GM06990 (cell line): ENCODE data around the gene GSDME.

ENCODE experiments used
- DNase-seq: peaks from one replicate; pipeline ENCODE4 v3.0.0-alpha.2; 2011; ENCODE audit not compliant: insufficient read length; ENCODE audit errors: extremely low read depth
- H3K27me3 ChIP-seq: replicated peaks from 2 replicates; pipeline ENCODE4 v1.6.0; 2011; ENCODE audit warnings: low read length; ENCODE audit not compliant: control insufficient read depth, insufficient read depth
- H3K36me3 ChIP-seq: 2 replicates; pipeline ENCODE4 v1.5.1; 2011; ENCODE audit warnings: low read length; ENCODE audit not compliant: control insufficient read depth, insufficient read depth
- H3K4me3 ChIP-seq: replicated peaks from 2 replicates; pipeline ENCODE4 v1.5.1; 2011; ENCODE audit warnings: low read depth, mild to moderate bottlenecking, control low read depth, low read length
- CTCF ChIP-seq: IDR thresholded peaks from 2 replicates; pipeline ENCODE4 v1.5.1; 2011; ENCODE audit warnings: low read length, control low read depth, mild to moderate bottlenecking, inconsistent platforms; ENCODE audit not compliant: insufficient read depth, poor library complexity, severe bottlenecking

GSDME gene

GRCh38 chr7:24716480-24717246 is 40.6 kb downstream of the GSDME start:
- no peak for TF ChIP-seq CTCF
- no peaks in the 10 kb centered on the region for H3K27me3 ChIP-seq
- no peak overlapping the region for H3K4me3 ChIP-seq
- DNase-seq, result no peak
- peaks cover 16% of the 10 kb centered on the region for H3K36me3 ChIP-seq

GRCh38 chr7:24715661-24716479 is 41.4 kb downstream of the GSDME start:
- no peak overlapping the region for H3K4me3 ChIP-seq

GRCh38 chr7:24715171-24715570 is 42.1 kb downstream of the GSDME start:
- H3K4me3 ChIP-seq, result no peak overlapping the region
- TF ChIP-seq CTCF, result no peak
- H3K36me3 ChIP-seq, result peaks cover 16% of the 10 kb centered on the region
- H3K27me3 ChIP-seq, result no peaks in the 10 kb centered on the region
- no peak for DNase-seq

More at GRCh38 chr7:24715661-24716479, 41.4 kb downstream of the GSDME start:
- peaks cover 16% of the 10 kb centered on the region for H3K36me3 ChIP-seq
- DNase-seq, result peak; percentile 69
- H3K27me3 ChIP-seq, result no peaks in the 10 kb centered on the region
- peak; percentile 55 for TF ChIP-seq CTCF

GRCh38 chr7:24714676-24715010 is 42.6 kb downstream of the GSDME start:
- Histone ChIP-seq H3K4me3 (no peak overlapping the region), H3K27me3 (no peaks in the 10 kb centered on the region), H3K36me3 (peaks cover 20% of the 10 kb centered on the region)
- no peak for TF ChIP-seq CTCF
- DNase-seq, result no peak

- Histone ChIP-seq H3K27me3 (no peaks in the 10 kb centered on the region), H3K4me3 (no peak overlapping the region), H3K36me3 (peaks cover 25% of the 10 kb centered on the region)
- DNase-seq, result no peak
- TF ChIP-seq CTCF, result no peak
These were observed 43.2 kb downstream of the GSDME start for GRCh38 chr7:24713850-24714675.
